AG09309 (cell line): Measurements from ENCODE around the gene PDIK1L.
A peak's percentile ranks its signal among the peaks of the same experiment; 100 is the strongest.

Experiments used
- DNase-seq: peaks from one replicate; pipeline ENCODE4 v3.0.0-alpha.2; 2010; ENCODE audit warnings: low read depth
- H3K4me3 ChIP-seq: 2 replicates; pipeline ENCODE4 v1.5.1; 2011; ENCODE audit warnings: mild to moderate bottlenecking, low read depth, low read length, moderate library complexity; ENCODE audit not compliant: control insufficient read depth
- TF ChIP-seq, protein P1 (sequence below): IDR thresholded peaks from 2 replicates; pipeline ENCODE4 v1.5.1; 2011; ENCODE audit warnings: mild to moderate bottlenecking, low read depth, low read length, inconsistent platforms; ENCODE audit not compliant: insufficient read depth, control insufficient read depth; ENCODE audit errors: missing control alignments

The PDIK1L gene

DNA sequence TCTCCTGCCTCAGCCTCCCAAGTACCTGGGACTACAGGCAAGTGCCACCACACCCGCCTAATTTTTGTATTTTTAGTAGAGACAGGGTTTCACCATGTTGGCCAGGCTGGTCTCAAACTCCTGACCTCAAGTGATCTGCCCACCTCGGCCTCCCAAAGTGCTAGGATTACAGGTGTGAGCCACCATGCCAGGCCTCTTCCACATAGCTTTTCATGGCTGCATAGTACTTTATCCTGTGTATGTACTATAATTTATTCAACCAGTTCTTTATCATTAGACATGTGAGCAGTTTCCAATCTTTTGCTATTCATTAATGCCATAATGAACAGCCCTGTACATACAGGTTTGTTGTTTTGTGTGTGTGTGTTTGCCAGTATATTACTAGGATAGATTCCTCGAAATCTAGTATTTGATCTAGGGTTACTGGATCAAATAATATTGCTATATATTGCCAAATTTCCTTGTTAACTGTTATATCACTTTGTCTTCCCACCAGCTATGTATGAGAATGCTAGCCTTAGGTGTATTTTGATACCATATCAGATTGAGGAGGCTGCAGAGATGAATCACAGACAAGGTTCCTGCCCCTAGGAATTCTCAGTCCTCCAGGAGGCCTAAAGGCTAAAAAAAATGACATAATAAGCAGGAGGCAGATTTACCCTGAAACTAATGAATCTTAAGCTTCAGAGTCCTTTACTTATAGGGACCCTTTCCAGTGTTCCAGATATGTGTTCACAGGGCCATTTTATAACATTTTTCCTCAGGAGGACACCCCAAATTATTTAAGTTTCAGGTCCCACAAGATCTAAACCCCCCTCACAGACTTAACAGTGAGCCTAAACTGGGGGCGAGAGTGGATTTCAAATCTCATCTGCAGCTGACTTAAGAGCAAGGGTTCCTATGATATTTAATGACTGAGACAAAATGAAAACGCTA lies 2.1 kb upstream of the PDIK1L start:
- no peak for DNase-seq
- TF ChIP-seq, protein P1, sequence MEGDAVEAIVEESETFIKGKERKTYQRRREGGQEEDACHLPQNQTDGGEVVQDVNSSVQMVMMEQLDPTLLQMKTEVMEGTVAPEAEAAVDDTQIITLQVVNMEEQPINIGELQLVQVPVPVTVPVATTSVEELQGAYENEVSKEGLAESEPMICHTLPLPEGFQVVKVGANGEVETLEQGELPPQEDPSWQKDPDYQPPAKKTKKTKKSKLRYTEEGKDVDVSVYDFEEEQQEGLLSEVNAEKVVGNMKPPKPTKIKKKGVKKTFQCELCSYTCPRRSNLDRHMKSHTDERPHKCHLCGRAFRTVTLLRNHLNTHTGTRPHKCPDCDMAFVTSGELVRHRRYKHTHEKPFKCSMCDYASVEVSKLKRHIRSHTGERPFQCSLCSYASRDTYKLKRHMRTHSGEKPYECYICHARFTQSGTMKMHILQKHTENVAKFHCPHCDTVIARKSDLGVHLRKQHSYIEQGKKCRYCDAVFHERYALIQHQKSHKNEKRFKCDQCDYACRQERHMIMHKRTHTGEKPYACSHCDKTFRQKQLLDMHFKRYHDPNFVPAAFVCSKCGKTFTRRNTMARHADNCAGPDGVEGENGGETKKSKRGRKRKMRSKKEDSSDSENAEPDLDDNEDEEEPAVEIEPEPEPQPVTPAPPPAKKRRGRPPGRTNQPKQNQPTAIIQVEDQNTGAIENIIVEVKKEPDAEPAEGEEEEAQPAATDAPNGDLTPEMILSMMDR, result no peak
- H3K4me3 ChIP-seq, result no peak overlapping the region

GRCh38 chr1:26110731-26111529 lies 694 bp upstream of the PDIK1L start:
- TF ChIP-seq, protein P1, result no peak
- peak overlapping the region; percentile 68 for H3K4me3 ChIP-seq
- no peak for DNase-seq

- H3K4me3 ChIP-seq, result peak overlapping the region; percentile 93
- TF ChIP-seq, protein P1, result no peak
- no peak for DNase-seq
These were observed 767 bp downstream of the PDIK1L start for GRCh38 chr1:26112407-26112775.

DNA sequence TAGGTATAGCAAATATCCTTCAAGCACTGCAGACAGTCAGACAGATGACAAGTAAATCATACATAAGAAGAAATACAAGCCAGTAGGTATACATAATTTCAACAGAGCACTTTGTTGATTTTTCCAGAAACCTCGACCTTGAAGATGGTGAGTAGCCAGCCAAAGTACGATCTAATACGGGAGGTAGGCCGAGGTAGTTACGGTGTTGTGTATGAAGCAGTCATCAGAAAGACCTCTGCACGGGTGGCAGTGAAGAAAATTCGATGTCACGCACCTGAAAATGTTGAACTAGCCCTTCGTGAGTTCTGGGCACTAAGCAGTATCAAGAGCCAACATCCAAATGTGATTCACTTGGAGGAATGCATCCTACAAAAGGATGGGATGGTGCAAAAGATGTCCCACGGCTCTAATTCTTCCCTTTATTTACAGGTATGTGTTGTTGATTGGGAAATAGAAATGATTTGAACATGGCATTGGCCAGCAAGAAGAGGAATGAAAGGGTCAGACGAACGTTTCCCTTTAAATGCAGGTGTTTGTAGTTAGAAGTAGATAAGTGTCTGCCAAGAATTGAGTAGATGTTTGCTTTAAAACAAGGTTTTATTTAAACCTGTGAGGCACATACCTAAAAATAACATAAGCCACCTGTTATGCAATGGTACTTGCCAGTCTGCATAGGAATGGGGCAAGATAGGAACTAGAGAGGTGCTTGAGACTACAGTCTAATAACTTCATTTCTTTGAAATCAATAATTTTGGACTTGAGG lies 2.7 kb downstream of the PDIK1L start:
- TF ChIP-seq, protein P1, result no peak
- DNase-seq, result no peak
- H3K4me3 ChIP-seq, result no peak overlapping the region

DNA sequence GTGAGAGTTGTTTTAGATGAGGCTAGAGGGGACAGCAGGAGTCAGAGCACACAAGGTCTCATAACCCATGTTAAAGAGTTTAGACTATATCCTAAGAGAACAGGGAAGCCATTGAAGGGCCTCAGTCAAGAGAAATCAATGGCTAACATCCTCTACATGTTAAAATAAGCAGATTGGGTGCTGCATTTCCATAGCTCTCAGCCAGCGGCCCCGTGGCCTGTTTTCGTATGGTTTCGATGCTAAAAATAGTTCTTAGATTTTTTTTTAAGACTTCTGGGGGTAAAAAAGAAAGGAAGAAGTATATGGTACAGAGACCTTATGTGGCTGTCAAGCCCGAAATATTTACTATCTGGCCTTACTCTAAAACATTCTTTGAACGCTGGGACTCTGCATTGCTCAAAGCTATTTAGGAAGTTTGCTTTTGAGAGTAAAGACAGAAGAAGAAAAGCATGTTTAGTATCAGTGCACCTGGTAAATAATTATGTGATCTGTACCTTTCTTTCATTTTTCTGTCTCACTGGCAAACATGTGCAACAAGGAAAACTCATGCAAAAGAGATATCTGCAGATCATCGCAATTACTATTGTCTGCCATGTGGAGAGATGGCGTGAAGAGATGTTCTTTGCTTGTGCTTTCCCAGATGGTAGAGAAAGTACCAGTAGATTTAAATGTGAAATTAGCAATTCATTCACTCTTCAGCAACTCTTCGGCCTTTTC lies 8.4 kb downstream of the PDIK1L start:
- no peak for DNase-seq
- TF ChIP-seq, protein P1, result no peak
- H3K4me3 ChIP-seq, result no peak overlapping the region
